Measurements from ENCODE around the gene BST2.

BST2 gene

GRCh38 chr19:17419154-17419620 lies 13.8 kb upstream of the BST2 start:
- peak; percentile 24 for DNase-seq

GRCh38 chr19:17418710-17419109 lies 13.3 kb upstream of the BST2 start:
- no peak for DNase-seq

- DNase-seq = no peak
These were observed 9.7 kb upstream of the BST2 start for GRCh38 chr19:17415121-17415520.

- DNase-seq = no peak
These were observed 8.7 kb upstream of the BST2 start for GRCh38 chr19:17414097-17414496.

DNA sequence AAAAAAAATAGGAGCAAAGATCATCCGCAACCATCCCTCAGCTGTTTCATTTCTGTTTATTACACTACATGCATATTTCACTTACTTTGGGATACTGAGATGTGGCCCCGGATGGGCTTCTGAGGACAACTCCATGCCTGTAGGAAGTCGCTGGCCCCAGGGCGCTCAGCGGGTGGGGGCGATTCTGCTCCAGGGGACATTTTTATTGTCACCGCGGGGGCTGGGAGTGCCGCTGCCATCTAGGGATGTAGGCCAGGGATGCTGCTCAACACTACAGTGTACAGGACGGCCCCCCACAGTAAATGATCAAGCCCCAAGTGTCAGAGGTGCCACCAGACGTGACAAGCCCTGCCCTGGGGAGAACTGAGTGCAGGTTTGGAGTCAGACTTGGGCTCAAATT lies 6.4 kb upstream of the BST2 start:
- DNase-seq = no peak

DNA sequence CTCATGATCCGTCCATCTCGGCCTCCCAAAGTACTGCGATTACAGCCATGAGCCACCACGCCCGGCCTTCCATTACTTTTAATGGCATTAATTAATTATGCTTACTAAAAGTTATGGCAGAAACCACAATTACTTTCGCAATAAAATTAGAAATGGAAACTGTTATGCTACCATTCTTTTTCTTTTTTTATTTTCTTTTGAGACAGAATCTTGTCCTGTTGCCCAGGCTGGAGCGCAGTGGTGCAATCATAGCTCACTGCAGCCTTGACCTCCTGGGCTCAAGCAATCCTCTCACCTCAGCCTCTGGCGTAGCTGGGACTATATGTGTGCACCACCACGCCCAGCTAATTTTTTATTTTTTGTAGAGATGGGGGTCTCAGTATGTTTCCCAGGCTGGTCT lies 4.6 kb upstream of the BST2 start:
- no peak for DNase-seq

- DNase-seq = peak; percentile 74
These were observed 1.4 kb upstream of the BST2 start for GRCh38 chr19:17406887-17407196.

- peak; percentile 77 for DNase-seq
These were observed 836 bp upstream of the BST2 start for GRCh38 chr19:17406046-17406886.

- no peak for DNase-seq
These were observed 695 bp downstream of the BST2 start for GRCh38 chr19:17404621-17405249.

DNA sequence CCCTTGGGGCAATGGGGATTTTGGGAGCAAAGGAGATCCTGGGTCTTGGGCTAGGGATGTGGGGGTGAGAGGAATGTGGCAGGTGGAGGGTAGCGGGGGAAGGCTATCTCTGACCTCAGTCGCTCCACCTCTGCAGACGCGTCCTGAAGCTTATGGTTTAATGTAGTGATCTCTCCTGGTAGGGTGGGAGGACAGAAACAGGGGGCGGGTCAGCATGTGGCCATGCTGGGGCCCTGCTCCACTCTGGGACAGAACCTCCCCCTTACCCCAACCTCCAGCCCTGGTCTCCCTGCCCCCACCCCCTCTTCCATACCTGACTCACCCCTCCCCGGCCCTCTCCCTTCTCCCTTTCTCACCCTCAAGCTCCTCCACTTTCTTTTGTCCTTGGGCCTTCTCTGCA lies 1.4 kb downstream of the BST2 start:
- peak; percentile 19 for DNase-seq

GRCh38 chr19:17402982-17403855 lies 2.2 kb downstream of the BST2 start:
- DNase-seq = peak; percentile 29

DNA sequence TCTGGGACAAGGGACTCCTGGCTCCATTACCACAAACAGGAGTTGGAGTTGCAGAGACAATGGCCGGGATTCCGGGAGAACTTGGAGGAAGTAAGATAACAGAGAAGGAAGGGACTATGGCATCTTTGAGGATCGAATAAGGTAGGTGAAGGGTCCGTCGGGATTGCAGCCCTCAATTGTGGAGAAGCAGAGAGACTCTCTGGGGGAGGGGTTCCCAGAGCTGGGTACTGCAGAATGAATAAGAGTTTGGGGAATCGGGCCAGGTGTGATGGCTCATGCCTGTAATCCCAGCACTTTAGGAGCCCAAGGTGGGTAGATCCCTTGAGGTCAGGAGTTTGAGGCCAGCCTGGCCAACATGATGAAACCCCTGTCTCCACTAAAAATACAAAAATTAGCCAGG lies 3.8 kb downstream of the BST2 start:
- no peak for DNase-seq

DNA sequence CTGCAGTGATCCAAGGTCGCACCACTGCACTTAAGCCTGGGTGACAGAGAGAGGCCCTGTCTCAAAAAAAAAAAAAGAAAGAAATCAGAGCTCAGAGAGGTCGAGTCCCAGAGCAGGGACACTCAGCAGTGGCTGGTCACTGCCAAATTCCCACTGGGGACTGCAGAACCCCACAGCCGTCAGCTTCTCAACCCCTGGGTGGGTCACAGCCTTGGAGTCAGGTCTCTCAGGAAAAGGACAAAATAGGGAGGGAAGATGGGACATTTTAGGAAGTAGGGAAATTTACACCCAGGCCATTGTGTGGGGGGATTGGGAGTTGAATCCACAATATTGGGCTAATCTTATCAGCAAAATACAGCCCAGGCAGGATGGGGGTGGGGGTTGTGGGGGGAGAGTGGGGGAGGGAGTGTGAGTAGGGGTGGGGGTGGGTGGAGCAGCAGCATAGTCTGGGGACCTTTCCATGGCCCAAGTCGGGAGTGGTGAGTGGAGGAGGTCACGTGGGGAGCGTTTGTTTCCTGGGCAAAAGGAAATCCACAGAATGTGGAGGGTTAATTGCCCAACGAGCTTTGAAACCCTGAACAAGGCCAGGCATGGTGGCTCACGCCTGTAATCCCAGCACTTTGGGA lies 6.4 kb downstream of the BST2 start:
- DNase-seq = no peak

DNA sequence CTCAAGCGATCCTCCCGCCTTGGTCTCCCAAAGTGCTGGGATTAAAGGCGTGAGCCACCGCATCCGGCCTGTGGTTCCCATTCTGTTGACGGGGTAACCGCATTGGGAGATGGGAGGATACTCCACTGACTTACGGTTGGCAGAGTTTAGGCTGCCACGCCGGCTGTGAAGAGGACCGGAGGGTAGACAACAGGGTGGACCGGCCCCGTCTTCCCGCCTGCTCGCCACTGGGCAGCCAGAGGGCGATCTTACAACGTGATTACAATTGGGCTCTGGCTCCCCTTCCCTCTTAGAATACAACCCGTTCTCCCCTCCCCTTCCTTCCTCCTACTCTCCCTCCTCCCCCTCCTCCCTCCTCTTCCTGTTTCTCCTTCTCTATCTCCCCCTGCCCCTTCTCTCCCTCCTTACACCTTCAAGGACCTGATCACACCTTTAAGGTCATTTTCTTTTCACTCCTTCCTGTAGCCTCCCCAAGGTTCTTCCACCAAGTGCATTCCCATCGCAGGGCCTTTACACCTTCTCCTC lies 10.5 kb downstream of the BST2 start:
- peak; percentile 56 for DNase-seq

DNA sequence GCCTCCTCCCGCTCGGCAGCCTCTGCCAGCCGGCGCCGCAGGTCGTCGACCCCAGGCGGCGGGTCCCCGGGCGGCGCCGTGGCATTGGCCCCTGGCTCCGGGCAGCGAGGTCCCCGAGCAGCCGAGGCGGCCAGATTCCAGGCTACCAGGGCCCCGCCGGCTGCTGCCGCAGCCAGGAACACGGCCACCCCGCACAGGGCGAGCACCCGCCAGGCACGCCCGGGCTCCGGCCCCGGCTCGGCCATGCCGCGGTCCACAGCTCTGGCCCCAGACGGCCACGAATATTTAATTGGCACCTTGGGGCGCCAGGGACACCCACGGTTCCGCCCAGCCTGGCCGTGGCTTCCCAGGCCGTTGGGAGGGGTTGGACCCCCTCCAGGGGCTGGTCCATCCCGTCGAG lies 11.5 kb downstream of the BST2 start, which contains the start of gene CCDC194:
TSS of gene CCDC194 (minus strand) at position 283 of the 400 bp plus-strand sequence. CDS start at position 245, 38 bp downstream.
- no peak for DNase-seq

DNA sequence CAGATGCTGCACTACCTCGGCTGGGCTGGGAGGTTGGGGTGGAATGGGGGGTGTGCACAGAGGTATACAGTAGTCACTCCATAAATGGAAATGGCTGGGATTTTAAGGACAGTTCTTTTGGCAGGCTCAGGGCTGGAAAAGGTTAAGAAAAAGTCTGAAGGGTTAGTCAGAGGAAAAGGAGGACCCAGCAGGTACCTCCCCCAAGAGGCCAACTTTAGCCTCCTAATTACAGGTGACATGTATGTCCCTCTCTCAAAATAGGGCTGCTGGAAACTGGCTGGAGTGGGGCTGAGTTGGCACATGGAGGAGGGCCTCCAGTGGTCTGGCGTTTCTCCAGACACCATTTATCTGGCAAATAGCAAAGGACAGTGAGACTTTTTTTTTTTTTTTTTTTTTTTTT lies 12.4 kb downstream of the BST2 start:
- DNase-seq = peak; percentile 84

GRCh38 chr19:17391371-17392151 lies 13.9 kb downstream of the BST2 start:
- peak; percentile 87 for DNase-seq

DNA sequence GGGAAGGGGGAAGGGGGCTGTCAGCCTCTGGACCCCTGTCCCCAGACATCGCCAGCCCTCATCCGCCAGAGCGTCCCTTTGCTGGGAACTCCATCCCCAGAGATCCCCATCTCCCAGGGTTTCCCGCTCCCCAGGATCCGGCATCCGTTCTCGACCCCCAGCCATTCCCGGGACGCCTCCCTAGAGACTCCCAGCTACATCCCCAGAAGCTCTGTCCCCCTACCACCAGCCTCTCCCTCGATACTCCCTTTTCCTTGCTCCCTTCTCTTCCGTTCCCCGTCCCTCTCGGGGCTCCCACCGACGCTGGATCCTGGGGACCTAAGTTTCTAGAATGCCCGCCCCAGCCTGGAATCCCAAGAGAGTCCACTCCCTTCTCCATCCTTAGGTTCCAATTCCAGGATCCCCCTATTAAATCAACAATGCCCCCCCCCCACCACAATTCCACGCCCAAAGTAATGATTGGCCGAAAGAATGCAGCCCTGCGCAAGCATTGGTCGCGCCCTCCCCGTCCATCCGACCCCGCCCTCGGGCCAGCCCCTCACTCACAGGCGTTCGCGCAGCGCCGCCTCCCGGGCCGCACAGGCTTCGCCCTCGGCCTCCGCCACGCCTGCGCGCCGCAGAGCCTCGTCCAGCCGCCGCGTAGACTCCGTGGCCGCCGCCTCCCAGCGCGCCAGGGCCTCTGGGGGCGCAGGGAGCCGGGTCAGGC lies 14.6 kb downstream of the BST2 start:
- DNase-seq = peak; percentile 96

DNA sequence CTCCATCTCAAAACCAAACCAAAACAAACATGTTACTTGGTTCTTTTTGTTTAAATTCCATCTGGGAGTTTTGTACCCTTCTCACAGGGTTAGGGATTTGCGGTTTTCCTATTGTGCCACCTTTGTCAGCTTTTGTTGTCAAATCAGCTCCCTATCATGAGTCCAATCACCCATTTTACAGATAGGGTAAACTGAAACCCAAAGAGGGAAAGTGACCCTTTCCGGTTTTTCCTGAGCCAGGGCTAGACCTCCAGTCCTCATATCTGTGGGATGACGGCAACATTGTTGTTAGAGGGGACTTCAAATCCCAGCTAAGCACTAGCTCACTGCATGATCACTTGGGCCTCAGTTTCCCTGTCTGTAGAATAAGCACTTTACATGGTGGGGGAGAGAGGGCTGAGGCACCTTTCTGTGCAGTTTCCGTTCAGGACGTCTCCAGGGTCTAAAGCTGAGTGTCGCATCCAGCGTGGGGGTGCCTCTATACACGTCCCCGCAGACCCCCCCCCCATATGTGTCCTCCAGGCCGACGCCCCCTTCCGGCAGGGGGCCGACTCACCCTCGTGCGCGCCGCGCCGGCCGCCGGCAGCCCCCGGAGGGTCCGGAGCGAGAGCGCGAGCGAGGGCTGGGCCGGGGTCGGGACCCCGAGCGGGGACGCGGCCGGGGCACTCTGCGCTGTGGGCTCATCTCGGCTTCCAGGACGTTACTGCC lies 15.3 kb downstream of the BST2 start:
- no peak for DNase-seq

GRCh38 chr19:17389288-17389687 lies 16.1 kb downstream of the BST2 start:
- DNase-seq = no peak
